Mesenchymal stem cell (in vitro differentiated cells and primary cell): ENCODE data around the gene FAF1.

Source experiments
- DNase-seq: peaks from one replicate; pipeline ENCODE4 v3.0.0-alpha.2; 2013
- H2AFZ ChIP-seq: one replicate; pipeline ENCODE4 v1.6.1; 2013; ENCODE audit warnings: low read depth, mild to moderate bottlenecking, control low read depth, inconsistent platforms, low read length, moderate library complexity
- H2AK5ac ChIP-seq: 2 replicates; pipeline ENCODE4 v1.6.1; 2013; ENCODE audit warnings: low read length, moderate library complexity, mild to moderate bottlenecking, inconsistent platforms; ENCODE audit not compliant: severe bottlenecking
- H2BK120ac ChIP-seq: one replicate; pipeline ENCODE4 v1.6.1; 2013; ENCODE audit warnings: low read depth, mild to moderate bottlenecking, inconsistent platforms, low read length, moderate library complexity
- H2BK12ac ChIP-seq, 2 experiments: one replicate each; pipeline ENCODE4 v1.6.1; 2013; ENCODE audit warnings: inconsistent platforms in 2 of 2, low read length in 2 of 2, mild to moderate bottlenecking in 2 of 2, moderate library complexity in 2 of 2, control low read depth in 1 of 2
- H2BK15ac ChIP-seq: one replicate; pipeline ENCODE4 v1.6.1; 2013; ENCODE audit warnings: mild to moderate bottlenecking, low read depth, inconsistent platforms; ENCODE audit not compliant: poor library complexity, severe bottlenecking
- H2BK5ac ChIP-seq: 2 replicates; pipeline ENCODE4 v1.6.1; 2013; ENCODE audit warnings: low read depth, mild to moderate bottlenecking, low read length, control low read depth, inconsistent platforms; ENCODE audit not compliant: poor library complexity, severe bottlenecking
- H3K14ac ChIP-seq, 2 experiments: one replicate each; pipeline ENCODE4 v1.6.1; 2013; ENCODE audit warnings: inconsistent platforms in 2 of 2, low read length in 2 of 2, control low read depth in 1 of 2, mild to moderate bottlenecking in 1 of 2, moderate library complexity in 1 of 2
- H3K18ac ChIP-seq, 2 experiments: one replicate each; pipeline ENCODE4 v1.6.1; 2013; ENCODE audit warnings: inconsistent platforms in 2 of 2, low read length in 2 of 2, control low read depth in 1 of 2, low read depth in 1 of 2, mild to moderate bottlenecking in 1 of 2
- H3K23ac ChIP-seq, 2 experiments: one replicate each; pipeline ENCODE4 v1.6.1; 2013; ENCODE audit warnings: inconsistent platforms in 2 of 2, low read length in 2 of 2, mild to moderate bottlenecking in 2 of 2, moderate library complexity in 2 of 2, control low read depth in 1 of 2
- H3K27ac ChIP-seq: 2 replicates; pipeline ENCODE4 v1.5.1; 2013; ENCODE audit warnings: mild to moderate bottlenecking, moderate library complexity, low read length, control low read depth, inconsistent platforms; ENCODE audit not compliant: poor library complexity, severe bottlenecking
- H3K27me3 ChIP-seq, 2 experiments: 2 replicates each; pipeline versions ENCODE4 v1.6.1 to v1.7.0; 2013; ENCODE audit warnings: low read length in 2 of 2, mild to moderate bottlenecking in 2 of 2, moderate library complexity in 2 of 2, control low read depth in 1 of 2, inconsistent platforms in 1 of 2; ENCODE audit not compliant: control insufficient read depth in 1 of 2, insufficient read depth in 1 of 2
- H3K36me3 ChIP-seq, 2 experiments: 2 replicates each; pipeline versions ENCODE4 v1.6.1 to v1.7.0; 2013; ENCODE audit warnings: low read length in 2 of 2, control low read depth in 1 of 2, inconsistent platforms in 1 of 2, low read depth in 1 of 2, mild to moderate bottlenecking in 1 of 2; ENCODE audit not compliant: insufficient read depth in 2 of 2, control insufficient read depth in 1 of 2
- H3K4ac ChIP-seq, 2 experiments: one replicate each; pipeline ENCODE4 v1.6.1; 2013; ENCODE audit warnings: inconsistent platforms in 2 of 2, low read length in 2 of 2, mild to moderate bottlenecking in 2 of 2, moderate library complexity in 2 of 2, control low read depth in 1 of 2, low read depth in 1 of 2
- H3K4me1 ChIP-seq: 2 replicates; pipeline ENCODE4 v1.6.1; 2013; ENCODE audit warnings: low read depth, low read length, control low read depth; ENCODE audit not compliant: control insufficient read depth, insufficient read depth
- H3K4me2 ChIP-seq: 2 replicates; pipeline ENCODE4 v1.6.1; 2013; ENCODE audit warnings: low read length, mild to moderate bottlenecking, inconsistent platforms; ENCODE audit not compliant: poor library complexity, severe bottlenecking
- H3K4me3 ChIP-seq, 2 experiments: 2 replicates each; pipeline versions ENCODE4 v1.5.1 to v1.7.0; 2013; ENCODE audit warnings: low read length in 2 of 2, mild to moderate bottlenecking in 2 of 2, control low read depth in 1 of 2, low read depth in 1 of 2; ENCODE audit not compliant: insufficient read depth in 1 of 2
- H3K79me1 ChIP-seq: replicated peaks from 2 replicates; pipeline ENCODE4 v1.6.1; 2013; ENCODE audit warnings: mild to moderate bottlenecking, control low read depth, low read length, inconsistent platforms; ENCODE audit not compliant: poor library complexity, severe bottlenecking
- H3K9ac ChIP-seq: 2 replicates; pipeline ENCODE4 v1.7.0; 2013; ENCODE audit warnings: mild to moderate bottlenecking, low read length, moderate library complexity
- H3K9me3 ChIP-seq: 2 replicates; pipeline ENCODE4 v1.7.0; 2013; ENCODE audit warnings: mild to moderate bottlenecking, low read length; ENCODE audit not compliant: control insufficient read depth
- H4K8ac ChIP-seq: one replicate; pipeline ENCODE4 v1.6.1; 2013; ENCODE audit warnings: inconsistent platforms, mild to moderate bottlenecking, low read length, moderate library complexity
- H4K91ac ChIP-seq: one replicate; pipeline ENCODE4 v1.6.1; 2013; ENCODE audit warnings: mild to moderate bottlenecking, low read length, inconsistent platforms
- WGBS: methylation state at CpG from one replicate; pipeline ENCODE4 v1.1.7; 2013; ENCODE audit warnings: mixed read lengths; 5-methylcytosine and 5-hydroxymethylcytosine counted together

The FAF1 gene

DNA sequence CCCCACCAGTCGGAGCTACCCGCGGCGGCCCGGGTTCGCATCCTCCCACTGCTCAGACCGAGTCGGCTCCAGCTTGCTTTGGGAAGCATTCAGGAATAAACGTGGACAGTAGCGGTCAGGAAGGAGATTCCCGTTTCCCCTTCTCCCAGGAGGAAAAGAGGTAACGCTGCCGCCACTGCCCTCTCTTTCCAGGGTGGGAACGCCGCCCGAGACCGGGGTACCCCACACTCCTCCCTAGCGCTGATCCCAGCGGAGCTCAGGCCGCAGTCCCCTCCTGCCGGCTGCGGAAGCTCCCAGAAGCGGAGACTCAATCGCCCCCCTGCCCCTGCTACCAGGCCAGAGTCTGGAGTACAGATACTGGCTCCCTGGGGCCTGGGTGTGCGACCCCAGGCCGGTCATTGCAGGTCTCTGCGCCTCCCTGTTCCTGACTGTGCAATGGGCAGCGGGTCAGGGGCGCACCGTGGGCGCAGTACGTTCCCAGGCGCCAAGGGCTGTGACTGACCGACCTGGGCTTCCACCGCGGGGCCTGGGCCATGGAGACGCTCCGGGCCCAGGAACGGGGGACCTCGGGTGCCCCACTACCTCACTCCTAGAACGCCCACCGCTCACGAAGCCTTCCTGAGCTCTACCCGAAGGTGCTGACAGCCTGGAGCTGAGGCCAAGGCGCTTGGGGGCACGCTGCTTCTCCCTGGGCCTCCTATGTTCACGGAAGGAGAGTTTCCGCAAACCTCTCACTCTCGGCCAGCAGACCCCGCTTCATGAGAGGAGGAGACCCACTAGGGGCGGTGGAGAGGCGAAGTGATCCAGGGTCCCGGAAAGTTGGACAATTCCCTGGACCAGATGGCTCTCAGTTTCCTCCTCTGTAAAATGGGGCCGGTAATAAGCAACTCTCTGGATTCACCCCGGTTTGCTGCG, 544.6 kb downstream of the FAF1 start:
- no peak overlapping the region for H4K8ac ChIP-seq

DNA sequence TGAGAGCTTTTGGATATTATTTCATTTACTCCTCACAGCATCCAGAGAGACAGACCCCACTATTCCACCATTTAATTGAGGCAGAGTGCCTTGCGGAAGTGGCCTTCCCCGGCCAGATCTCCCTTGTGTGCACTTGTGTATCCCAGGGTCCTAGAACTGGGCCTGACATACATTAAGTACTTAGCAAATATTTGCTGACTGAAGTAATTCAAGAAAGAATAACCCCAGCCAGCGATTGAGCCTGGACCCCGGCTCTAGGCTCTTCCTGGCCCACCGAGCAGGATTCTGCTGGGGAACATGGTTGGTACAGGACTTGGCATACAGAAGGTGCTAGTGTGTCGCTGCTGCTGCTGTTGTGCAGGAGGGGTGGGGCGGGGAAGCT, 545.2 kb downstream of the FAF1 start:
- no peak for DNase-seq
- no peak overlapping the region for H2AK5ac ChIP-seq
- H3K18ac ChIP-seq = no peak overlapping the region
- no peak overlapping the region for H3K9ac ChIP-seq
- H3K4me2 ChIP-seq = no peak overlapping the region
- H3K4me1 ChIP-seq = peaks cover 34% of the 10 kb centered on the region
- no peak overlapping the region for H2AFZ ChIP-seq
- no peak overlapping the region for H3K14ac ChIP-seq
- WGBS = 49% methylated on average over 7 of the region's 7 CpGs
- no peak overlapping the region for H2BK120ac ChIP-seq
- no peaks in the 10 kb centered on the region for H3K79me1 ChIP-seq
- peaks cover 7% of the 10 kb centered on the region for H3K9me3 ChIP-seq
- no peak overlapping the region for H3K27ac ChIP-seq
- no peak overlapping the region for H2BK5ac ChIP-seq
- no peak overlapping the region for H3K23ac ChIP-seq
- H4K8ac ChIP-seq = no peak overlapping the region
- H4K91ac ChIP-seq = no peak overlapping the region
- peaks cover 72 to 80% of the 10 kb centered on the region in 2 experiments for H3K27me3 ChIP-seq
- no peak overlapping the region for H2BK12ac ChIP-seq
- no peak overlapping the region for H2BK15ac ChIP-seq
- no peak overlapping the region for H3K4ac ChIP-seq
- no peak overlapping the region for H3K4me3 ChIP-seq
- H3K36me3 ChIP-seq = peaks cover 0 to 5% of the 10 kb centered on the region in 2 experiments

More for the DNA sequence above, 544.6 kb downstream of the FAF1 start:
- H2BK5ac ChIP-seq = no peak overlapping the region
- no peak overlapping the region for H3K4me3 ChIP-seq
- H3K14ac ChIP-seq = no peak overlapping the region
- DNase-seq = no peak
- no peaks in the 10 kb centered on the region for H3K79me1 ChIP-seq
- H3K4me2 ChIP-seq = no peak overlapping the region
- H3K9ac ChIP-seq = no peak overlapping the region
- H3K4ac ChIP-seq = no peak overlapping the region
- H3K9me3 ChIP-seq = peaks cover 7% of the 10 kb centered on the region
- H2BK12ac ChIP-seq = no peak overlapping the region
- H3K4me1 ChIP-seq = peaks cover 34% of the 10 kb centered on the region
- no peak overlapping the region for H2AFZ ChIP-seq
- 5% methylated on average over 56 of the region's 56 CpGs for WGBS
- no peak overlapping the region for H2AK5ac ChIP-seq
- no peak overlapping the region for H3K18ac ChIP-seq
- no peak overlapping the region for H2BK120ac ChIP-seq
- no peak overlapping the region for H2BK15ac ChIP-seq
- peaks cover 0 to 5% of the 10 kb centered on the region in 2 experiments for H3K36me3 ChIP-seq
- H3K23ac ChIP-seq = no peak overlapping the region
- H4K91ac ChIP-seq = peak overlapping the region; percentile 20
- no peak overlapping the region for H3K27ac ChIP-seq
- H3K27me3 ChIP-seq = peaks cover 78 to 87% of the 10 kb centered on the region in 2 experiments

DNA sequence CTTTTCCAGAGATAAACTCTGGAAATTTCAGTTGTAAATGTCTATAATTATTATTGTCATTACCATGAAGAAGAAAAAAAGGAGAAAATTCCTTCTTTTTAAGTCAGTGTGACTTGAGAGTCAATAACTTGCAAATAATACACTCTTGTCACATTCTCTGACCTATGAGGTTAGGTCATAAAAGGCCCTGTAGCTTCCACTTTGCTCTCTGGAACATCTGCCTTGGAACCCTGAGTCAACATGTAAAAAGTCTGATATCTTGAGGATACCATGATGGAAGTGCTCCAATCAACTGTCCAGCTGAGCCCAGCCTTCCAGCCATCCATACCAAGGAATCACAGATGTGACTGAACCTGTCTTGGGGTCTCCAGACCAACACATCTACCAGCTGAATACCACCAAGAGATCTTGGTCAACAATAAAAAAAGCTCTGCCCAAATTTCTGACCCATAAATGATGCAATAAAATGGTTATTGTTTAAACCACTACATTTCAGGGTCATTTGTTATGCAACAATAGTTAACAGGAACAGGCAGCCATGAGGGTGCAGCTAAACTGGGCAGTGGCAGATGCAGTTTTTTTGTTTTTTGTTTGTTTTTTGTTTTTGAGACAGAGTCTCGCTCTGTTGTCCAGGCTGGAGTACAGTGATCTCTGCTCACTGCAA, 547.1 kb downstream of the FAF1 start:
- Histone ChIP-seq H4K8ac (no peak overlapping the region), H2BK120ac (no peak overlapping the region), H2BK5ac (no peak overlapping the region), H3K9me3 (peaks cover 7% of the 10 kb centered on the region), H3K14ac (no peak overlapping the region), H3K23ac (no peak overlapping the region), H3K9ac (no peak overlapping the region), H2AFZ (no peak overlapping the region), H3K4me1 (peaks cover 20% of the 10 kb centered on the region), H3K18ac (no peak overlapping the region), H2BK15ac (no peak overlapping the region), H3K4me2 (no peak overlapping the region), H3K4ac (no peak overlapping the region), H3K36me3 (peaks cover 0 to 5% of the 10 kb centered on the region in 2 experiments), H3K79me1 (no peaks in the 10 kb centered on the region), H3K27ac (no peak overlapping the region), H2AK5ac (no peak overlapping the region), H4K91ac (no peak overlapping the region), H3K27me3 (peaks cover 57 to 63% of the 10 kb centered on the region in 2 experiments), H3K4me3 (no peak overlapping the region), H2BK12ac (no peak overlapping the region)
- WGBS = 92% methylated on average over 1 of the region's 1 CpG
- DNase-seq = no peak

DNA sequence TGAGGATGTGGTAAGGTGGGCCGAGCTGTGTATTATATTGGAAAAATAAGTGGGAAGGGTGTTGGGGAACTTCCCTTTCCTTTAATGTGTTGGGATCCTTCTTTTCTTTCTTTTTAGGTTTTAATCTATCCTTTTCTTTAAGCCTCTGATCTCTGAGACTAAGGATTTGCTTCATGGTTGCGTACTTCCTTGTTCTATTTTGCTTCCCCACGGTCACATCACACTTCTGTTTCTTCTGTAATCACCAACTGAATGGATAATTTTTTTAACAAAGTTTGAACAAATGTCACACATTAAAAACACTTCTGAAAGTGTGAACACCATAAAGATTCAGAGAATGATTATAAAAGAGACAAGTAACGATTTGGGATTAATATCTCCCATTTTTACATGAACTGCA, 554.3 kb downstream of the FAF1 start:
- Histone ChIP-seq H3K27me3 (peaks cover 0 to 1% of the 10 kb centered on the region in 2 experiments), H2BK120ac (no peak overlapping the region), H3K4me2 (no peak overlapping the region), H4K91ac (no peak overlapping the region), H3K9ac (no peak overlapping the region), H2BK12ac (no peak overlapping the region), H3K79me1 (no peaks in the 10 kb centered on the region), H3K36me3 (no peaks in the 10 kb centered on the region), H3K18ac (no peak overlapping the region), H3K4ac (no peak overlapping the region), H2AK5ac (no peak overlapping the region), H3K4me3 (no peak overlapping the region), H3K14ac (no peak overlapping the region), H2AFZ (no peak overlapping the region), H4K8ac (no peak overlapping the region), H3K27ac (no peak overlapping the region), H3K9me3 (no peaks in the 10 kb centered on the region), H3K4me1 (no peaks in the 10 kb centered on the region), H2BK15ac (no peak overlapping the region), H2BK5ac (no peak overlapping the region), H3K23ac (no peak overlapping the region)
- WGBS = 85% methylated on average over 3 of the region's 4 CpGs
- DNase-seq = no peak
